ENCODE results near the gene B4GAT1.
"Not testable (repeated sequence)": the region's sequence is repeated elsewhere in the genome, so short reads cannot be mapped to it uniquely, and the experiment has no call there.

B4GAT1 gene

DNA sequence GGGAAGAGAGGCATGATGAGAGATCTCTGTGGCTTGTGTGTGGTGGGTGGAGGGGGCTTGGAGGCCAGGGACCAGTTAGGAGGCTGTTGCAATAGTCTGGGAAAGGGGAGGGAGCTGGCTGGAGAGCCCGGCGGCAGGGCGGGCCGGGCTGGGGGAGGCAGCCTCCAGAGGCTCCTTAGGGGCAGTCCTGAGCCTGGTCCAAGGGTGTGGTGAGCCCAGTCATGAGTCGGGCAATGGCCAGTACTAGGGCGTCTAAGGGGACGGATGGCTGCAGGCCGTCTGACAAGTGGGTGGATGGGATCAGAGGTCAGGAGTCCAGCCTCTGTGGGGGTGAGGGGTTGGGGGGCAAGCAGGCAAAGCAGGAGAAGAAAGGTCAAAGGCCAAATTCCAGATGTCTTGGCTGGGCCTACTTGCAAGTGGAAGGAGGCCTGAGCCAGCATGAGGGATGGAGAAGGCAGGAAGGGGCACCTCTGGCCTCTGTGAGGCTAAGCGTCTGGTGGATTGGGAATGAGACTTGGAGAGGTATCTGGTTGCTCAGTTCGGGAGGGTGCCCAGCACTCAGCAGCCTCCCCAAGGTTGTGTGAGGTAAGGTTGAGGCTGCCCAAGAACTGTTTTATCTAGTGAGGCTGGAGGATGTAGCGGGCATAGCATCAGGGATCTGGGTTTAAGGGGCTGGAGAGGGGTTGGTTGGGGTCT is 24.5 kb downstream of the B4GAT1 start:
- no peak for DNase-seq (ENCODE audit: low read depth)

DNA sequence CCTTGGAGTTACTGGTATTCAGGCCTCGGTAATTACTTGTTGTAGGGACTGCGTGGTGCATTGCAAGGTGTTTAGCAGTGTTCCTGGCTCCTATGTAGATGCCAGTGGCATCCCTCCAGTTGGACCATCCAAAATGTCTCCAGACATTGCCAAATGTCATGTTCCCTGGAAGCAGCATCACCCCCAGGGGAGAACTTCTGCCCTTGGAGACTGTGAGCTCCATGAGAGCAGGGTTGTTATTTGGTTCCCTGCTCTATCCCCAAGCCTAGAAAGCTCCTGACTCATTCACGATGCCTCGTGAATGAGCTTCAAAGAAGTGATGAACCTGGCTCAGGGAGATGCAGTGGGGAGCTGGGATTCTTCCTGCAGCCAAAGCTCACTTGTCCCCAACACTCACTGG is 25.8 kb downstream of the B4GAT1 start:
- no peak for DNase-seq (ENCODE audit: low read depth)

DNA sequence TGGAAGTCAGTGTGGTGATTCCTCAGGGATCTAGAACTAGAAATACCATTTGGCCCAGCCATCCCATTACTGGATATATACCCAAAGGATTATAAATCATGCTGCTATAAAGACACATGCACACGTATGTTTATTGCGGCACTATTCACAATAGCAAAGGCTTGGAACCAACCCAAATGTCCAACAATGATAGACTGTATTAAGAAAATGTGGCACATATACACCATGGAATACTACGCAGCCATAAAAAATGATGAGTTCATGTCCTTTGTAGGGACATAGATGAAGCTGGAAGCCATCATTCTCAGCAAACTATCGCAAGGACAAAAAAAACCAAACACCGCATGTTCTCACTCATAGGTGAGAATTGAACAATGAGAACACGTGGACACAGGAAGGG is 26.7 kb downstream of the B4GAT1 start:
- not testable (repeated sequence) for DNase-seq (ENCODE audit: low read depth)

DNA sequence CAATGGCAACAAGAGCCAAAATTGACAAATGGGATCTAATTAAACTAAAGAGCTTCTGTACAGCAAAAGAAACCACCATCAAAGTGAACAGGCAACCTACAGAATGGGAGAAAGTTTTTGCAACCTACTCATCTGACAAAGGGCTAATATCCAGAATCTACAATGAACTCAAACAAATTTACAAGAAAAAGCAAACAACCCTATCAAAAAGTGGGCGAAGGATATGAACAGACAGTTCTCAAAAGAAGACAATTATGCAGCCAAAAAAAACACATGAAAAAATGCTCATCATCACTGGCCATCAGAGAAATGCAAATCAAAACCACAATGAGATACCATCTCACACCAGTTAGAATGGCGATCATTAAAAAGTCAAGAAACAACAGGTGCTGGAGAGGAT is 27.1 kb downstream of the B4GAT1 start:
- DNase-seq (ENCODE audit: low read depth), result not testable (repeated sequence)

DNA sequence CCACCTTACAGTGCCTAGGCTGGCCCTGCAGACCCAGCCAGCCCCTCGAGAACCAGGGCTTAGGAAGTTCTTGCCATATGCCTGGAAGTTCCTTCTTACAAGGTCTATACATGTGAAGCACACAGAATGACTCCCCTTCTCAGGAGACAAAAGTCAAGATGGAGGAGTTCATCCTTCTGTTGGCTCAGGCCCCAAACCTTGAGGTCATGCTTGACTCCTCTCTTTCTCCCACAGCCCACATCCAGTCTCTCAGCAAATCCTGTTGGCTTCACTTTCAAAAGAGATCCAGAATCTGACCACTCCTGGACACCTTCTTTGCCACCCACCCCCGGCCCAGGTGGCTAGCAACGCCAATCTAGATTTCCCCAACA is 28.8 kb downstream of the B4GAT1 start:
- DNase-seq (ENCODE audit: low read depth), result no peak

DNA sequence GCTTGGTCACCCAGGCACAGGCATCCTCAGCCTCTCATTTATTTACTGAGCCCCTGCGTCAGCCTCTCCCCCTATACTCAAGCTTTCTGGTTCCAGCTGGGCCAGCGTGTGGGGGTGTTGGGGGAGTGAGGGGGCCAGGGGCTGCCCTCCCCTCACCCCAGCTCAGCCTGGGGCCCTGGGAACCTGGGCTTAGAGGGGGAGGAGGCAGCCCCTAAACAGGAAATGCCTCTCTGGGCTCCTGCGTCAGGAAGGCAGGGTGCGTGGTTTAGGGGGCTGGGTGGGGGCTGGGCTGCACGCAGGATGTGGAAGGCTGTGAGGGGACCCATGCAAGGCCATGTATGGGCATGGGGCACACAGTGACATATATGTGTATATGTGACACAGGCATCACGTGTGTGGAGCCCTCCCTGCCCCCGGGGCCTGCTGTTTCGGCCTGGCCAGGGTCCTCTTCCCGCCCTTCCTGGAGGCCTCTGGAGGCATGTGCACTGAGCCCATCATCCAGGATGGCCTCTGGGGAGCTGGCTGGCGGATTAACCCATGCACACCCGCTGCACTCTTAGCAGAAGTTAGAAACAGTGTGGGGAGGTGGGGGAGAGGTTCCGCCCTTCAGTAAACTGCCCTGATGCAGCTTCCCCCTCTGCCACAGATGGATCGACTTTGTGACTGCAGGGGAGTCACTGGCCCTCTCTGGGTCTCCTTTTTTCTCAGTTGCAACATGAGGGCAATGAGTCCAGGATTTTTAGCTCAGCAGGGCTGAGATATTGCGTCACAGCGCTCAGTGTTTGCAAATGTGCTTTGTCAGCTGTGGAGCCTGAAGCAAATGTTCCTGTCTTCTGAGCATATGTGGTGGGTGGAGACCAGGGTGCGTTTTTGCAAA is 29.5 kb downstream of the B4GAT1 start:
- DNase-seq (ENCODE audit: low read depth), result peak; percentile 42

DNA sequence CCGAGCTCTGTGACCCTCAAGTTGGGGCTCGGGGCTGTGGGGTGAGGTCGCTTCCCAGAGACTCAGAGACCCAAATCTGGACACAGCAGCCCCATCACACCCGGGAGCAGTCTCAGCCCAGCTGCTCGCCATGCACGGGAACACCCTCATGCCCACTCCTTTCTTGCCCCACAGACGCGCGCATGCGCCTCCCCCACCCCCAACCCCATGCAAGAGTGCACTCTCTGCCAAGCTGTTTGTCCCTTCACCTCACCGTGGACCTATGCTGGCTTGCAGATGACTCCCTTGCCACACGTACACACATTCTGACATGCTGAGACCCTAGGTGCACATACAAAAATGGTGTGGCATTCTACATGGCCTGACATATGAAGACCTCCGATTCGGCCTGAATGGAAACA is 30.1 kb downstream of the B4GAT1 start:
- no peak for DNase-seq (ENCODE audit: low read depth)

DNA sequence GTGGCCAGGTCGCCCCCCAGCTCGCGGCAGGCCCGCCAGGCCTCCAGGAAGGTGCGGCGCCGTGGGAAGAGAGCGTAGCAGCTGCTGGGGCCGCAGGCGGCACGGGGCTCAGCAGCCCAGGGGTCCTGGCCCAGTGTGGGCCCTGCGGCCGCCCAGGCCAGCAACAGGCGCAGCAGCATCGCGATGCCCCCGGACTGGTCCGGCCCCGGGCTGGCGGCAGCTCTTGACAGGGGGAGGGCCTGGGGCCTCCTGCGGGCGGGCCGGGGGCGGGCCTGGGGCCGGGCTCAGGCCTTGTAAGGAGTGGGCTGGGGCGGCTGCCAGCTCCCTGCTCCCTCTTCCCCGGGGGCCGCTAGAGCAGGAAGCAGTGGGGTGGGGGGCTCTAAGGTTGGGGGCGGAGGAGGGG is 30.6 kb downstream of the B4GAT1 start, which contains the start of gene CD248:
Gene CD248, minus strand, starts transcription at position 196 of the 403 bp plus-strand sequence. Its CDS starts 17 bp downstream, at position 179.
- DNase-seq (ENCODE audit: low read depth), result no peak

DNA sequence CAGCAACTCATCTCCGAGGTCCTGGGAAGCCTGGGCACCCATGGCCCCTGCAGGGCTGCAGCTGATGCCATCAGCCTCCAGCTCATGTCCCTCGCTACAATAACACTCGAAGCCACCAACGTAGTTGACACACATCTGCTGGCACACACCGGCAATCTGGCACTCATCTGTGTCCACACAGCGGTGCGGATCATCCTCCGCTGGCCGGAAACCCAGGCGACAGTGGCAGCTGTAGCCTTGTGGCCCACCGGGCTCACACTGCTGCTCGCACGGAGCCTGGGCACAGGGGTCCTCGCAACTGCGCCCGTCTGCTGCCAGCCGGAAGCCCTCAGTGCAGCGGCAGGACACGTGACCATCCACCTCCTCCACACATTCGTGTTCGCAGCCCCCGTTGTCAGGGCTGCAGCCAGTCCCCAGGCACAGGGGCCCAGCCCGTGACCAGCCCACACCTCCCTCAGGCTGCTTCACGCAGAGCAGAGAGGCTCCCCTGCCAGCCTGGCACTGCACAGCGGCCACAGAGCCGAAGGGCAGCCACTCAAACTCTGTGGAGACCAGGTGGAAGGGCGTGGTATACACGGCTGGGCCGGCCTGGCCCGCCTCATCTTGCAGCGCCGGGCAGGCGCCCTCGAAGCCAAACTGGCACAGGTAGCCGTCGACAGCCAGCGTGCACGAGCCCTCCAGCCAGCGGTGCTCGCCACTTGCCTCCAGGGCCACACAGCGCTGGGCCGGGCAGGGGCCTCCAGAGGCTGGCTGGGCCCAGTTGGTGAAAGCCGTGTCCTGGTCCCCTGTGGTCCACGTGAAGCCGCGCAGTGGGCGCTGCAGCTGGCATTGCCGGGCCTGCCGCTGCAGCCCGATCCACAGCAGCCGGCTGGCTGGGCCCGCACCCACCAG is 31.3 kb downstream of the B4GAT1 start:
- no peak for DNase-seq (ENCODE audit: low read depth)

DNA sequence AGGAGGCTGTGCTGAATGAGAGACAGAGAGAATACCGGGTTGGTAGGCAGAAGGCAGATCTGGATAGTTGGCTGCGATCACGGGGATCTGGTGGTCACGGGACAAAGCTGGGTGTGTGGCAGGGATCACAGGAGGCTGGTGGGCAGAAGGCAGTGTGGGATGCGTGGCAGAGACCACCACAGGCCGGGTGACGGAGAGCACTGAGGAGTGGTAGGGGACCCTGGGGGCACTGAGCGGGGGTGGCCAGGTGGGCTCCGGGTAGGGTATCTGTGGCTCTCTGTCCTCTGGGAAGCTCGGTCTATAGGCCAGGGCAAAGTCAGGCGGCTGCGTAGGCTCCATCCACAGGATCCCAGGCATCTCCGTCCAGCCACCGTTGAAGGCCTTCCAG is 31.9 kb downstream of the B4GAT1 start:
- DNase-seq (ENCODE audit: low read depth), result no peak

DNA sequence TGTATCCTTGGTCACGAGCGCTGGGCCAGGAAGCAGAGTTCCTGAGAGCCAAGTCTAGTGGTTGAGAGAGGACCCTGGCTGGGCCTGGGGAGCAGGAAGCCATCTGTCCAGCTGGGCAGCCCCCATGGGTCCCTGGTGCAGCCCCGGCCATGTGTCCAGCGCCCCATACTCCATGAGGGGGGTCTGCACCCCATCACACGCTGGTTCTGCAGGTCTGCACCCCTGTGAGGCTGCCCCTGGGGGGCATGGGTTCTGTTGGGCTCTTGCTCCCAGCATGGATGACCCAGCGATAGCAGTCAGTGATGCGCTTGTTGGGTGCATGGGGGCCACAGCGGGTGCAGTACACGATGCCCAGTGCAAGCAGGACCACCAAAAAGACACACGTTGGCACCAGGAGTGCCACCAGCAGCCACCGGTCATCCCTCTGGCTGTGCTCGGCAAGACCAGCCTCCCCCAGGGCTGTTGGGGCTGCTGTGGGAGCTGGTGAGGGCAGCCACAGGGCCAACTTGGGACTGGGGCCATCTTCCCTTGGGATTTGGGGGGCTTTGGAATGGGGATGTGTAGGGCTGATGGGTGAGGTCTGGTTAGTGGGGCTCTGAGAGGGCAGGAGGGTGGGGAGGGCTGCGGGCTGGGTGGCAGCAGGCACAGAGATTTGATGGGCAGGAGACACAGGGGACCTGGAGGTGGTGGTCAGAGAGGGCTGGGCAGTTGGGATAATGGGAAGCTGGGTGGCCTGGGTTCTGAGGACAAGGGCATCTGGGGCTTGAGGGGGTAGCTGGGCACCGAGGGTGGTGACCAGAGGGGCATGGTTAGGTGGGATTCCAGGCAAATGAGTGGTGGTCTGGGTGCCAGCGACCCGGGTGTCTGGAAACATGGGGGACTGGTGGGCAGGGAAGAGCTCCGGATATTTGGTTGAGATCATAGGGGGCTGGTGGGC is 32.6 kb downstream of the B4GAT1 start:
- no peak for DNase-seq (ENCODE audit: low read depth)

DNA sequence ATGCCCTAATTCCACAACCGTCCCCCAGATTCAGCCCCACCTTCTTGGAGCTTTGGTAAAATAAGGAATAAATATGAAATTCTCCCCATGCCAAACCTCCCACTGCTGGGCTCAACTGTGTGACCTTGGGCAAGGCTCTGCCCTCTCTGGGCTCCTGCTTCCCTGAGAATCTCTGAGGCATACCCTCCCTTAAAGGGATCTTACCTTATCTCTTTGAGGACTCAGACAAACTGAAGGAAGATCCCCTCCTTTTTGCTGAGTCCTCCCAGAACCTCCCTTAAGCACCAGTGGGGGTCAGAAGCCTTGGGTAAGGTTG is 33.3 kb downstream of the B4GAT1 start:
- DNase-seq (ENCODE audit: low read depth), result no peak

DNA sequence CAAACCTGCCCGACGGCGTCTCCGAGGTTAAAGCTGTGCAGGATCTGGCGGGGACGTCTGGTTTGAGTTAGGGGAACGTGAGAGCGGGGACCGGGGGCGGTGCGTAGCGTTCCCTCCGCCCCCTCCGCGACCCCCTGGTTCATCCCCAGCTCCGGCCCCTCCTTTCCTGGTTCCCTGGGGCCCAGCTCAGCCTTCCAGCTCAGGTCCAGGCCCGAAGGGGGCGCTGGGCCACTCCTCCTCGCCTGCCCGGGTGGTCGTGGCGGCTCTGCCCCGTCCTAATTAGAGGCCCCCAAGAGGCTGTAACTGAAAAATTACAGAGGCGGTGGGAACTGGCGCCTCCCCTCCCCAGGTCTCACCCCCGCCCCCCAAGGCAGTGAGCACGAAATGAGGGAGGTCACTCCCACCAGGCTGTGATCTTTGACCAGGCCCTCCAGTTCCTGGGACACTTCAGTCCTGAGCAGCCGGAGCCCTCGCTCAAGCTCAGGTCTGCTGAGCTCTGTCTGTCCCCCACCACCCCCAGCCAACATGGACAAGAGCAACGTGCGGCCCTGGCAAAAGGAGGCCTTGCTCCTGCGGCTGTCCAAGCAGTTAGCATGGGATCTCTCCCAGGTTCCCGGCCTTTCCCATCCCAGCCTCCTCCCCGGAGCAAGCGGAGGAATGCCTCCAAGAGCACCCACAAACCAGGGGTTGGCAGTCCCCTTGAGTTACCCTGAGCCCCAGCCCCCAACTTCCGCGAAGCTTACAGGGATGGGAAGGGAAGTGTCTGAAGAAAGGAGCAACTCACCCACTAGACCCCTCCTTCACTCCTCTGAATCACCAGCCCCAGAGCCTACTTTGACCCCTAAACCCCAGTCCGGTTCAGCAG is 33.9 kb downstream of the B4GAT1 start:
- DNase-seq (ENCODE audit: low read depth), result no peak

DNA sequence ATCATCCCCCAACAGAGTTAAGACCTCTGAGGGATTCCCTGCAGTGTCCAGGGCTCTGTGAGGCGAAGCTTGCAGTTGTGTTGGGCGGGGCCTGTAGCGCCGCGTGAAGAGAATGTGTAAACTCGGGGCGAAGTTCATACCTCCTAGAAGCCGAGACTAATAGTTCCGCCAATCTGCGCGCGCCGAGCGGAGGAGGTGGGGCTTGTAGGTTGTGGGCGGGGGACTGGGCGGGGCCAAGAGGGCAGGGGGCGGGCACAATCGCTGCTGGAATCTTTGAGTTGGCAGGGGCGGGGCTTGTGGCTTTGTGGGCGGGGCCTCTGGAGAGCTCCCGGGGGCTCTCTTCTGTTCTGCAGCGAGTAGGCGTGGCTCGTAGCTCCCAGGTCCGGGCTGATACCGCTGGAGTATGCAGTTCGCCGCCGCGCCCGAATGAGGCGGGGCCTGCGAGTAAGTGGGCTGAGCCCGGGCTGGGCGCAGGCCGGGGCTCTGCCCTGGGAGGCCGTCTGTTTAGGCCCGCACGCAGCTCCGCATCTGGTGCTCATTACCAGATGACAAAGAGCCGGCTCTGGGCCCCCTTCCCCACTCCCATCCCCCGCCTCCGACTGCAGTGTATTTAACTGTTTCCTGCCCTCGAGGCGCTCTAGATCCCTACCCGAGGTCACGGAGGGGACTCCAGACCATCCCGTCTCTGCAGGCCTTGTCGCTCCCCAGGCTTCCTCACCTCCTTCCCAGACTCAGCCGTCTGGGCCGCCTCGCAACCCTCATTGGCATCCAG is 34.7 kb downstream of the B4GAT1 start:
- DNase-seq (ENCODE audit: low read depth), result peak; percentile 96

DNA sequence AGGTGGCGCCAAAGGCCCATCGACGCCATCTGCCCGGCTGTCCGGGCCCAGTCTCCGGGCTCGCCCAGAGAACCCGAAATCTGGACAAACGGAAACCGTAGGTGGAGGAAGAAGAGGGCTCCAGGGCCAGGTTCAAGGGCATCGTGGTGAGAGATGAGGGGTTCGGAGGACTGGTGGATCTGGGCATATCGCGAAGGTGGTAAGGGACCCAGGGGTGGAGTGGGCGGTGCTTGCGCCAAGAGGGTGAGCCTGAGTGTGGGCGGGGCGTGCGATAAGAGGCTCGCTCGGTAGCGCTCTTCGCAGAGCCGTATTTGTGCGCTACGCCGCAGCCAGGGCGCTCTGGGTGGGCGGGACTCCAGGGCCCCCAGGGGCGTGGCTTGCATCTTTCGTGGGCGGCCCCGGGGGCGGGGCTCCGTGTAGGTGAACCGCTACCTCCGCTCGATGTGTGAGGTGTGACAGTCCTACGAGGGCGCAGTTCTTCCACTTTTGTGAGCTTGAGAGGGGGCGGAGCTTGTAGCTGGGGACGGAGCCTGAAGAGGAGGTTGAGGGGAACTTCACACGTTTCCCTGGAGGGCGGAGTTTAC is 35.4 kb downstream of the B4GAT1 start:
- DNase-seq (ENCODE audit: low read depth), result peak; percentile 93

DNA sequence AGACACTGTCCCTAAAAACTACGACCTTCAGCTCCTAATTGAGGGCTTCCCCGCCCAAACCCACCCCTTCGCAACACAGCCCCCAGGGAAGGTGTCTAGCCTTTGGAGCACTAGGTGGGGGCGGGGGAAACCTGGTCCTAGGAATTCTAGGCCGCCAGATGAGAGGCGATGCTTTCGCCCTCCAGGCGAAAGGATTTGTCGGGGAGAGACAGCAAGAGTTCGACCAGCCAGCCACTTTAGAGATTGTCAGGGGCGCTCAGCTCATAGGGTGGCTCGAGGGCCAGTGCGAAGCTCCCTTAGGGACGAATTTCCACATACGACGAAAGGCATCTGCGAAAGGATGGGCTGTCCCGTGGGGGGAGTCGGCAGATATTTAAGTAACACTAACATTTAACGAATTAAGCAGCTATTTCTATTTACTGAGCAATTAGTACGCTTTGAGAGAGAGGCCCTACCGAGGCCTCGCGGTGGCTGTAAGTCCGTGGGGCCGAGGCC is 35.9 kb downstream of the B4GAT1 start:
- no peak for DNase-seq (ENCODE audit: low read depth)

DNA sequence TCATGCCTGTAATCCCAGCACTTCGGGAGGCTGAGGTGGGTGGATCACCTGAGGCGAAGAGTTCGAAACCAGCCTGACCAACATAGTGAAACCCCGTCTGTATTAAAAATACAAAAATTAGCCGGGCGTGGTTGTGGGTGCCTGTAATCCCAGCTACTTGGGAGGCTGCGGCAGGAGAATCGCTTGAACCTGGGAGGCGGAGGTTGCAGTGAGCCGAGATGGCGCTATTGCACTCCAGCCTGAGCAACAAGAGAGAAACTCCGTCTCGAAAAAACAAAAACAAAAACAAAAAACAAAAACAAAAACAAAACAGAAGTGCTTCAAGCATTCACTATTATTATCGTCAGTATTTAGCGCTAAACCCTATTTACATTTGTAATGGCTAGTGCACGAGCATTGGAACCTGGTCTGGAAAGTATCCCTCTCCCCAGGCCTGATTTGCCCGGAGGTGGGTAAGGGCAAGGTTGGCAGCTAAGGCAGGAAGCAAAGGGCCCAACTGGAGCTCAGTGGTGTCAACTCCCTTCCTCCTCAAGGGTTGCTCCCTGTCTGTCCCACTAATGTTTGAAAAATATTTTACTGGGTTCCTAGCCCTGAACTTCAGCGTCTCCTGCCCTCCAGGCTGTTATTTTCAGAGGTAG is 36.5 kb downstream of the B4GAT1 start:
- DNase-seq (ENCODE audit: low read depth), result not testable (repeated sequence)

DNA sequence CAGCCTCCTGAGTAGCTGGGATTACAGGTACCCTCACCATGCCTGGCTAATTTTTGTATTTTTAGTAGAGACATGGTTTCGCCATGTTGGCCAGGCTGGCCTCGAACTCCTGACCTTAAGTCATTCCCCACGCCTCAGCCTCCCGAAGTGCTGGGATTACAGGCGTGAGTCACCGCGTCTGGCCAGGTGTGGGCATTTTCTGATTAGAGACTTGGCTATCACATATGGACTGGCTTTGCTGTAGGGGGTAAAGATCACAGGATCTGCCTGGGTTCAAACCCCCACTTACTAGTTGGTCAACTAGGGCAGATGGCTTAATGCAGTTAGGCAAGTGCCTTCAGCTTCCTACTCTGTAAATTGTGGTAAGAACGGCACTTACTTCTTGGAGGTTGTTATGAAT is 37.1 kb downstream of the B4GAT1 start:
- no peak for DNase-seq (ENCODE audit: low read depth)

DNA sequence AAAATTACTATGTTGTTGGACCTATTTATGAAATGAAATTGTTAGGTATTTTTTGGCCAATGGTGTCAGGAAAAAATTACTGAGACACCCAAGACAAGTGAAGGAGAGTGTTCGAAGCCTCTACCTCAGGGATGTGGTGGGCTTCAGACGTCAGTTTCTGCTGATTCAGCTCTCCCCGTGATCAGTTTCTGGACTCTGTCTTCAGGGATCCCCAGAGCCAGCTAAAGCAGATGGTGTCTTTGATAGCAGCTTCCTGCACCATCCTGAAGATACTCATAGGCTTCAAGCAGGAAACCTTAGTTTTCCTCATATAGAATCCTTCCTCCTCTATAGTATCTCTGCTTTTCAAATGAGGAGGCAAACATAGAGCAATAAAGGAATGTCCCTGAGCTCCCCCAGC is 38.0 kb downstream of the B4GAT1 start:
- DNase-seq (ENCODE audit: low read depth), result no peak
